ENCODE data around the gene AATK. TPM values are rescaled to one million over a fixed set of nuclear protein-coding genes. Genes with fewer than 3 reads are reported as not detected.
"Not testable (repeated sequence)": the region's sequence is repeated elsewhere in the genome, so short reads cannot be mapped to it uniquely, and the experiment has no call there.

Gene AATK
- total RNA-seq, 2 experiments from 2014 or later = 0.25 to 0.31 TPM

- ChIA-PET POLR2A (interaction anchor here (0.6 kb wide), 1 partner anchor 360 kb away, joined by 9 read pairs; no protein-coding TSS in a partner anchor), CTCF (interaction anchor here (1.4 kb wide), 1 partner anchor 9 kb away, joined by 3 read pairs; no protein-coding TSS in a partner anchor)
- no peaks in the 10 kb centered on the region for H3K36me3 Mint-ChIP-seq (ENCODE audit: low read depth)
- H3K27me3 Mint-ChIP-seq = peaks cover 2% of the 10 kb centered on the region
- H3K9me3 Mint-ChIP-seq = no peaks in the 10 kb centered on the region
- H3K4me3 Mint-ChIP-seq = no peak overlapping the region
- no peak overlapping the region for H3K27ac Mint-ChIP-seq
- DNase-seq = no peak
- no peaks in the 10 kb centered on the region for H3K4me1 Mint-ChIP-seq
Measured at GRCh38 chr17:81148571-81148970, 17.4 kb downstream of the AATK start.

GRCh38 chr17:81147701-81148100 lies 18.3 kb downstream of the AATK start:
- Mint-ChIP-seq H3K27me3 (peaks cover 2% of the 10 kb centered on the region), H3K27ac (no peak overlapping the region), H3K4me1 (no peaks in the 10 kb centered on the region), H3K9me3 (no peaks in the 10 kb centered on the region), H3K36me3 (ENCODE audit: low read depth) (no peaks in the 10 kb centered on the region), H3K4me3 (no peak overlapping the region)
- POLR2A ChIA-PET = no interaction called here
- CTCF ChIA-PET = interaction anchor here (1.4 kb wide), 1 partner anchor 10 kb away, joined by 3 read pairs; no protein-coding TSS in a partner anchor
- DNase-seq = no peak

GRCh38 chr17:81146208-81146607 lies 19.8 kb downstream of the AATK start:
- POLR2A ChIA-PET; H3K4me1 Mint-ChIP-seq; H3K36me3 Mint-ChIP-seq (ENCODE audit: low read depth); H3K27me3 Mint-ChIP-seq; H3K4me3 Mint-ChIP-seq; H3K27ac Mint-ChIP-seq; DNase-seq; H3K9me3 Mint-ChIP-seq: not testable (repeated sequence)
- CTCF ChIA-PET = interaction anchor here (0.6 to 1.1 kb wide), 3 partner anchors 44 to 300 kb away, joined by 3 to 5 read pairs (median 3); no protein-coding TSS in a partner anchor

- Mint-ChIP-seq H3K4me1 (no peaks in the 10 kb centered on the region), H3K27ac (no peak overlapping the region), H3K27me3 (no peaks in the 10 kb centered on the region), H3K9me3 (no peaks in the 10 kb centered on the region), H3K36me3 (ENCODE audit: low read depth) (no peaks in the 10 kb centered on the region), H3K4me3 (no peak overlapping the region)
- POLR2A ChIA-PET = no interaction called here
- no peak for DNase-seq
- CTCF ChIA-PET = interaction anchor here (1.0 to 2.2 kb wide), 2 partner anchors 8 to 10 kb away, joined by 3 to 7 read pairs; no protein-coding TSS in a partner anchor
Measured at GRCh38 chr17:81144423-81144781, 21.6 kb downstream of the AATK start.

GRCh38 chr17:81143717-81144422 lies 22.2 kb downstream of the AATK start:
- Mint-ChIP-seq H3K4me1 (no peaks in the 10 kb centered on the region), H3K27ac (no peak overlapping the region), H3K4me3 (no peak overlapping the region), H3K36me3 (ENCODE audit: low read depth) (no peaks in the 10 kb centered on the region), H3K27me3 (no peaks in the 10 kb centered on the region), H3K9me3 (peaks cover 4% of the 10 kb centered on the region)
- no peak for DNase-seq
- ChIA-PET POLR2A (no interaction called here), CTCF (interaction anchor here (1.0 to 2.2 kb wide), 3 partner anchors 9 to 341 kb away, joined by 3 to 7 read pairs (median 4); partner anchors contain the start of genes NDUFAF8 and TEPSIN)

GRCh38 chr17:81143200-81143527 lies 22.9 kb downstream of the AATK start:
- Mint-ChIP-seq H3K4me1 (no peaks in the 10 kb centered on the region), H3K36me3 (ENCODE audit: low read depth) (no peaks in the 10 kb centered on the region), H3K9me3 (peaks cover 11% of the 10 kb centered on the region), H3K27me3 (no peaks in the 10 kb centered on the region), H3K27ac (no peak overlapping the region), H3K4me3 (no peak overlapping the region)
- ChIA-PET POLR2A (no interaction called here), CTCF (interaction anchor here (0.7 to 2.2 kb wide), 4 partner anchors 9 to 342 kb away, joined by 3 to 7 read pairs (median 4); partner anchors contain the start of genes NDUFAF8 and TEPSIN)
- no peak for DNase-seq

- H3K27ac Mint-ChIP-seq = no peak overlapping the region
- no peaks in the 10 kb centered on the region for H3K4me1 Mint-ChIP-seq
- no peaks in the 10 kb centered on the region for H3K27me3 Mint-ChIP-seq
- peaks cover 17% of the 10 kb centered on the region for H3K9me3 Mint-ChIP-seq
- DNase-seq = peak; percentile 71
- no peaks in the 10 kb centered on the region for H3K36me3 Mint-ChIP-seq (ENCODE audit: low read depth)
- ChIA-PET POLR2A (no interaction called here), CTCF (interaction anchor here (0.6 to 2.2 kb wide), 8 partner anchors 10 to 342 kb away, joined by 3 to 7 read pairs (median 3); partner anchors contain the start of genes NDUFAF8 and TEPSIN)
- no peak overlapping the region for H3K4me3 Mint-ChIP-seq
Measured at GRCh38 chr17:81142301-81143199, 23.5 kb downstream of the AATK start.

GRCh38 chr17:81140695-81141094 lies 25.3 kb downstream of the AATK start:
- CTCF ChIA-PET = no interaction called here
- H3K9me3 Mint-ChIP-seq = peaks cover 19% of the 10 kb centered on the region
- POLR2A ChIA-PET = no interaction called here
- H3K27me3 Mint-ChIP-seq = no peaks in the 10 kb centered on the region
- H3K4me3 Mint-ChIP-seq = no peak overlapping the region
- no peak for DNase-seq
- no peak overlapping the region for H3K27ac Mint-ChIP-seq
- H3K36me3 Mint-ChIP-seq (ENCODE audit: low read depth) = no peaks in the 10 kb centered on the region
- H3K4me1 Mint-ChIP-seq = no peaks in the 10 kb centered on the region

- Mint-ChIP-seq H3K27me3 (no peaks in the 10 kb centered on the region), H3K4me1 (no peaks in the 10 kb centered on the region), H3K4me3 (no peak overlapping the region), H3K36me3 (ENCODE audit: low read depth) (no peaks in the 10 kb centered on the region), H3K27ac (no peak overlapping the region), H3K9me3 (peaks cover 19% of the 10 kb centered on the region)
- CTCF ChIA-PET = no interaction called here
- DNase-seq = no peak
- POLR2A ChIA-PET = no interaction called here
Measured at GRCh38 chr17:81140018-81140417, 26.0 kb downstream of the AATK start.

- H3K4me1 Mint-ChIP-seq = no peaks in the 10 kb centered on the region
- H3K27me3 Mint-ChIP-seq = no peaks in the 10 kb centered on the region
- POLR2A ChIA-PET = no interaction called here
- CTCF ChIA-PET = no interaction called here
- no peak for DNase-seq
- no peak overlapping the region for H3K27ac Mint-ChIP-seq
- H3K9me3 Mint-ChIP-seq = peaks cover 19% of the 10 kb centered on the region
- H3K36me3 Mint-ChIP-seq (ENCODE audit: low read depth) = no peaks in the 10 kb centered on the region
- no peak overlapping the region for H3K4me3 Mint-ChIP-seq
Measured at GRCh38 chr17:81139428-81139827, 26.6 kb downstream of the AATK start.

GRCh38 chr17:81138500-81138899 lies 27.5 kb downstream of the AATK start:
- no peak for DNase-seq
- ChIA-PET CTCF (no interaction called here), POLR2A (no interaction called here)
- Mint-ChIP-seq H3K4me3 (no peak overlapping the region), H3K36me3 (ENCODE audit: low read depth) (no peaks in the 10 kb centered on the region), H3K27me3 (no peaks in the 10 kb centered on the region), H3K9me3 (peaks cover 19% of the 10 kb centered on the region), H3K4me1 (no peaks in the 10 kb centered on the region), H3K27ac (no peak overlapping the region)

- Mint-ChIP-seq H3K4me3 (no peak overlapping the region), H3K27ac (no peak overlapping the region), H3K27me3 (no peaks in the 10 kb centered on the region), H3K36me3 (ENCODE audit: low read depth) (no peaks in the 10 kb centered on the region), H3K4me1 (no peaks in the 10 kb centered on the region), H3K9me3 (peaks cover 19% of the 10 kb centered on the region)
- CTCF ChIA-PET = no interaction called here
- DNase-seq = no peak
- POLR2A ChIA-PET = no interaction called here
Measured at GRCh38 chr17:81138083-81138482, 27.9 kb downstream of the AATK start.

GRCh38 chr17:81137248-81137647 lies 28.8 kb downstream of the AATK start:
- no peaks in the 10 kb centered on the region for H3K4me1 Mint-ChIP-seq
- ChIA-PET POLR2A (no interaction called here), CTCF (no interaction called here)
- peaks cover 19% of the 10 kb centered on the region for H3K9me3 Mint-ChIP-seq
- no peaks in the 10 kb centered on the region for H3K27me3 Mint-ChIP-seq
- H3K36me3 Mint-ChIP-seq (ENCODE audit: low read depth) = no peaks in the 10 kb centered on the region
- no peak overlapping the region for H3K27ac Mint-ChIP-seq
- no peak for DNase-seq
- H3K4me3 Mint-ChIP-seq = no peak overlapping the region
